ENCODE results near the gene CORO2A.

DNA sequence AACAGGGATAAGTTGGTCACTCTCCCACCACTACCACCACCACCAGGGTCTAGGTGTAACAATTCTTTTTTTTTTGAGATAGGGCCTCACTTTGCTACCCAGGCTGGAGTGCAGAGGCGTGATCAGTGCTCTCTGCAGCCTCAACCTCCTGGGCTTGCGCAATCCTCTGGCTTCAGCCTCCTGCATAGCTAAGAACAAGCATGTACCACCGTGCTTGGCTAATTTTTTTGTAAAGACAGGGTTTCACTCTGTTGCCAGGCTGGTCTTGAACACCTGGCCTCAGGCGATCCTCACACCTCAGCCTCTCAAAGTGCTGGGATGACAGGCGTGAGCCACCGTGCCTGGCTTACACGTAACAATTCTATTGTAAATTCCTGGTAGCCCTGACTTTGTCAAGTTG is 27.5 kb downstream of the CORO2A start:
- TF ChIP-seq, protein P1, sequence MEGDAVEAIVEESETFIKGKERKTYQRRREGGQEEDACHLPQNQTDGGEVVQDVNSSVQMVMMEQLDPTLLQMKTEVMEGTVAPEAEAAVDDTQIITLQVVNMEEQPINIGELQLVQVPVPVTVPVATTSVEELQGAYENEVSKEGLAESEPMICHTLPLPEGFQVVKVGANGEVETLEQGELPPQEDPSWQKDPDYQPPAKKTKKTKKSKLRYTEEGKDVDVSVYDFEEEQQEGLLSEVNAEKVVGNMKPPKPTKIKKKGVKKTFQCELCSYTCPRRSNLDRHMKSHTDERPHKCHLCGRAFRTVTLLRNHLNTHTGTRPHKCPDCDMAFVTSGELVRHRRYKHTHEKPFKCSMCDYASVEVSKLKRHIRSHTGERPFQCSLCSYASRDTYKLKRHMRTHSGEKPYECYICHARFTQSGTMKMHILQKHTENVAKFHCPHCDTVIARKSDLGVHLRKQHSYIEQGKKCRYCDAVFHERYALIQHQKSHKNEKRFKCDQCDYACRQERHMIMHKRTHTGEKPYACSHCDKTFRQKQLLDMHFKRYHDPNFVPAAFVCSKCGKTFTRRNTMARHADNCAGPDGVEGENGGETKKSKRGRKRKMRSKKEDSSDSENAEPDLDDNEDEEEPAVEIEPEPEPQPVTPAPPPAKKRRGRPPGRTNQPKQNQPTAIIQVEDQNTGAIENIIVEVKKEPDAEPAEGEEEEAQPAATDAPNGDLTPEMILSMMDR (IDR thresholded peaks at IDR 0.05; ENCODE audit: low read length) = no peak
- no peak for TF ChIP-seq EZH2 (IDR thresholded peaks at IDR 0.05; ENCODE audit: borderline replicate concordance, low read length)
